Activated CD8-positive, alpha-beta memory T cell treated with anti-CD3 and anti-CD28 coated beads for 48 hours (primary cell): ENCODE data around the gene VPS26B.
"Not testable (repeated sequence)": the region's sequence is repeated elsewhere in the genome, so short reads cannot be mapped to it uniquely, and the experiment has no call there.

Source experiments
- DNase-seq, 3 experiments: peaks; one replicate each; pipeline ENCODE4 v3.0.0-alpha.2; 2020; ENCODE audit warnings: low read depth in 2 of 3, low spot score in 2 of 3

The VPS26B gene

GRCh38 chr11:134278356-134278755 lies 53.9 kb downstream of the VPS26B start:
- no peak for DNase-seq

- DNase-seq = not testable (repeated sequence)
Observed at GRCh38 chr11:134281635-134282034, 57.2 kb downstream of the VPS26B start.

DNA sequence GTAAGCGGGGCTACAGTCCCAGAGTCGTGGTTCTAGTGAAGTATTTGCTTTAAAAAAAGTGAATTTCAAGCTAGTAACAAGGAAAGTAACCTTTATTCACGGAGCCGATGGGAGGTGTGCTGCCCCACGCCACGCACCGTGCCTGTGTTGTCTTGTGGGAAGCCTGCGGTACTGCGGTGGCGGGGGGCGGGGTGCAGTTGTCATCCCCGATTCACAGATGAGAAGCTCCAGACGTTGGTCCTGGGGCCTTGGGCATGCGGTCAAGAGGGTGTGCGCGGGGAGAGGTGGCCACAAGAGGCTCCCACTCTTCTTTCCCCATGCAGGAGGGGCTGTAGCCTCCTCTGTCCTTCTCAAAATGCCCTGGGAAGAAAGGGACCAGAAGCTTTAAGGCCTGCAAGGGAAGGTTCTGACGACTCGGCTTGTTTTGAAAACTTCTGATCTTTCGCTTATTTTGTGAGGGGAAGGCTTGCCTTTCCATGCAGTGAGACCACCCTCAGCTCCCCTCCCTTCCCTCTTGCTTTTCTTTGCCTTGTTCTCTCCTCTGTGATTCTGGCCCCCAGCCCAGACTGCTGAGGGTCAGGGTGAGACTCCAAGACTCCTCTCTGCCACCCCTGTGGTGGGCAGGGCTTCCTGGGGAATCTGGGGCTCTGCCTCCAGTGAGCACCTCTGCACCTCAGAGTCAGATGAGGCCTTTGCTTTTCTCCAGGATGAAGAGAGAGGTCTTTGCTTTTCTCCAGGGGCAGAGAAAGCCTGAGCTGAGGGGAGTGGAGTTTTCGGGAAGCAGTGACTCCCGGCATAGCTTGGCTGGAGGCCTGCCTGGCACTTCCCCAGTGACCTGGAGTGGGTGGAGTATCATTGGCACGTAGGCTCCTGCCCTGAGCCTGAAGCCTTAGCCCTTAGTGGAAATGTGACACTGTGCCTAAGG lies 57.9 kb downstream of the VPS26B start:
- no peak for DNase-seq

DNA sequence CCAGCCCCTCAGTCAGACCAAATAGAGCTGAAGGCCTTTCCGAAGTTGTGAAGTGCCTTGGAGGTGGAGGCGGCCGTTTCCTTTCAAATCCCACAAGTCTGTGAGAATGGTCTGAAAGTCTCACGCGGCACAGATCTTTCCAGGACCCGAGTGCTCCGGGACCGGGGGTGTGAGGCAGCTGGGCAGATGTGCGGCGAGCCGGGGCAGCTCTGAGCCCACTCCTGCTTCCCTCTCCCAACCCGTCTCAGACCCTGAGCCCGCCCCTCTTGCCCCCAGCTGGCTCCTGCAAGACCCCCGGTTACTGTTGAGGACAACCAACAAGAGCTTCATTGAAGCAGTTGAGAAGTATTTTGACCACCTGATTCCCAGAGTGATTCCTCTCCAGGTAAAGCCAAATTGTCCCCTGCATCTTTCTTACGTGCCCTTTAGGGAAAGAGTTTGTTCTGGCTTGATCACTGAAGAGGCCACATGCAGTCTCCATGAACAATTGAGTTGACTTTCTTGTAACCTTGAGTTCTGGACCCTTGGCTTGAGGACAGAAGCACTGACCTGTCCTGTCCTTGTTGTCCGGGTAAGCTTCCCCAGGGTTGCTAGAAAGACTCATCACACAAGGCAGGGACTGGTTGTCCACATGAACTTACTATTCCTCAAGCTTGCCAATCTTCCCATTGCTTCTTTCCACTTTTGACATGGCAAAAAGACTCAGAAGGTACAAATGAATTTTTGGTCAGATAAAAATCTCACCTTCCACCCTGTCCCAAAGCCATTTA lies 59.2 kb downstream of the VPS26B start:
- no peak for DNase-seq

GRCh38 chr11:134284349-134284748 lies 59.9 kb downstream of the VPS26B start:
- DNase-seq = not testable (repeated sequence)

DNA sequence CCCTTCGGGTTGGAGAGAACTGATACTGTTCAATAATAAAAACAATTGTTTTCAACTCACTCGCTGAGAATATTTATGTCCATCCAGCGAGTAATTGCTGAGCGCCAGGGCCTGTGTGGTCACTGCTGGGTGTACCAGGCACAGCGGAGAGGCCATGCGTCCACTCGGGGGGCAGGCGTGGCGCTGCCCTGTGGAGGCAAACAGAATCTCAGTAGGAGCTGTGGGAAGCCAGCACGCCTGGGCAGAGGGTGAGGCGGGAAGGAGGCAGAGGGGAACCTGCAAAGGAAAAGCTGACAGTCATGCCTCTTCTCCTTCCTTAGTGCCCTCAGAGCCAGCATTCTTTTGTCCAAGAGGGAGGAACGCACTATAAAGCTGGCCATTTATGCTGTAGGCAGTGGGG lies 63.1 kb downstream of the VPS26B start:
- DNase-seq = no peak

DNA sequence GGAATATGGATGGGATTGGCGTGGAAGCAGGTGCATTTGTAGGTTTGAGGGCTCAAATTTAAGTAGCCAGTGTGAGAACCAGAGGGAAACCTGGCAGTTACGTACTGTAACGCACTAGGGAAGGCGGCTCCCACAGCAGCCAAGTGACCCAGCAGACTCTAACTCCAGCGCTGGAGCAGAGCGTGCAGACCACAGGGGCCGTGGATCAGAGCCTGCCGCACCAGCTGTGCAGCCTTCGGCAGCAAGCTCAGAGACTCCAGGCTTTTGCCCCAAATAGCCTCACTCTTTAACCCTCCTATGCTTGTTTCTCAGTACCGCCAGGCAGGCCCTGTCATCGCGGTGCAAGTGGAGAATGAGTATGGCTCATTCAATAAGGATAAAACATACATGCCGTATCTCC lies 64.0 kb downstream of the VPS26B start:
- DNase-seq = no peak

DNA sequence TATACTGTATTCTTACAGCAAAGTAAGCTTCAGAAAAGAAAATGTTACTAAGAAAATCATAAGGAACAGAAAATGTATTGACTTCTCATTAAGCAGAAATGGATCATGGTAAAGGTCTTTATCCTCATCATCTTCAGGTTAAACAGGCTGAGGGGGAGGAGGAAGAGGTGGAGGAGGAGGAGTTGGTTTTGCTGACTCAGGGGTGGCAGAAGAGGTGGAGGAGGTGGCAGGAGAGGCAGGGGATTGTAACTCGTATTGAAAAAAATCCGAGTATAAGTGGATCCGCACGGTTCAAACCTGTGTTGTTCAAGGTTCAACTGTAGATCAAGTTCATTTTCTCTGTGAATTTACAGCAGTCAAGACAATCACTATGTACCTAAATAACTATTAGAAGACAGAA lies 64.7 kb downstream of the VPS26B start:
- no peak for DNase-seq

GRCh38 chr11:134289789-134290188 lies 65.3 kb downstream of the VPS26B start:
- no peak for DNase-seq

- DNase-seq = no peak
Observed at GRCh38 chr11:134290646-134291045, 66.2 kb downstream of the VPS26B start.

- no peak for DNase-seq
Observed at GRCh38 chr11:134291196-134291595, 66.7 kb downstream of the VPS26B start.

DNA sequence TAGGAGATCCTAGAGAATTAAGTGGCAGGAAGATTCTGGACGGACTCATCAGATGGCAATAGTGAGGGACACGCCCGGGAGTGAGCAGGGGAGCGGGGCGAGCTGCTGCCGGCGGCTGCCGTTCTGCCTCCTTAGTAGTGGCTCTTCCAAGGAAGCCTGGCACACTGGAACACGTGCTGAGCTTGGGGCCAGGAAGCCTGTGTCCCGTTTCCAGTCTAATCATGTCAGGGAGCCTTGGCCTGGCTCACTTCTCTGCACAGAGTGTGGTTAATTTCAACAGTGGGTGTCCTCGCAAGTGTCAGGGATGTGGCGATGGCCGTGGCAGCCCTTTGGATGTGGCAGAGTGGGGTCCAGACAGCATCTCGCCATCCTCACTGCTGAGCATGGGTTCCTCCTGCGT lies 68.2 kb downstream of the VPS26B start:
- no peak for DNase-seq

DNA sequence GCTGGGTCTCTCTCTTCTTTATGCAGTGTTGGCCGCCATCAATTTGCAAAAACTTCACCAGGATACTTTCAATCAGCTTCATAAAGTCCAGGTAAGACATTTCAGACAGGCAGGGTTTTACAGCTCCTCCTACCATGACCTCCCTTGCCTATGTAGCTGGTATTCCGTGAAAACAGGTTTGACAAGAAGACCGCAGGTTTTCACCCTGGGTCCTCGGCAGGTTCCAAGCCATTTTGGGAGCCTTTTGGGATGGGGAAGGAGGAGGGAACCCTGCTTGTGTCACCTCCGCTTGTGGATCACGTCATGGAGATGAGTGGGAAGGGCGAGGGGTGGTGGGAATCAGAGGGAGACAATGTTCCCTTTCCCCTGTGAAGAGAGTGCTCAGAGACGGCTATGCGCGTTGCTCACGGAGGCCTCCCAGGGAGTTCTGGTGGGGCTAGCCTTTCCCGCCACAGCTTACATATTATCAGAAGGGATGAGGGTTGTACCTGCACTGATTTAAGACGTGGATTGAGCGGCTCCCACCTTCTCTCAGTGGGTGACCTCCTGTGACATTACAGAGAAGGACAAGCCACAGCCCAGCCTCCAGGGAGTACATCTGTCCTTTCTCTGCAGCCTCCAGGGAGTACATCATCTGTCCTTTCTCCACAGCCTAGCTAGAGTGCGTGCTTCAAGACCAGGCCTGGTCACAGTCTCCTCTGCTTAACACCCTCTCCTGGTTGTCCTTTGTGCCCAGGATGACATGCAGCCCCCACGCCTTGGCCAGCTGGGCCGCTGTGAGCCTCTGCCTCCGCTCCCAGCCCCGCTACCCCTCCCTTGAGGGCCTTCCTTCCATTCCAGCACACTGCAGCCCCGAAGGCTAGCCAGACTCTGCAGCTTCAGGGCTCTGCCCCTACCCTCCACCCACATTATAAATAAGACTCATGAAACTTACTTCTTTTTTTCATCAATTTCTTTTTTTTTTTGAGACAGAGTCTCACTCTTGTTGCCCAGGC lies 68.9 kb downstream of the VPS26B start:
- no peak for DNase-seq

- DNase-seq = no peak
Observed at GRCh38 chr11:134294664-134295063, 70.2 kb downstream of the VPS26B start.
